Measurements from ENCODE around the gene DYTN. TPM values are rescaled to one million over a fixed set of nuclear protein-coding genes. Genes with fewer than 3 reads are reported as not detected.

The DYTN gene
- total RNA-seq, 1 experiment from 2014 or later = not detected

GRCh38 chr2:206739271-206739670, 21.1 kb upstream of the DYTN start:
- Mint-ChIP-seq H3K27ac (no peak overlapping the region), H3K9me3 (no peaks in the 10 kb centered on the region), H3K27me3 (ENCODE audit: low read depth) (no peaks in the 10 kb centered on the region), H3K36me3 (no peaks in the 10 kb centered on the region), H3K4me3 (no peak overlapping the region), H3K4me1 (no peaks in the 10 kb centered on the region)
- TF ChIP-seq E2F5 (CRISPR knock-in tag; IDR thresholded peaks at IDR 0.05) (no peak), ZNF121 (CRISPR knock-in tag; IDR thresholded peaks at IDR 0.05) (no peak), ZBTB43 (CRISPR knock-in tag; IDR thresholded peaks at IDR 0.05) (no peak), GABPB1 (CRISPR knock-in tag; IDR thresholded peaks at IDR 0.05) (no peak)
- no peak for DNase-seq (ENCODE audit: low spot score)
- CTCF ChIA-PET = no interaction called here
- POLR2A ChIA-PET = interaction anchor here (0.7 kb wide), 1 partner anchor 257 kb away, joined by 3 read pairs; no protein-coding TSS in a partner anchor
- no peak for ATAC-seq

- no peak overlapping the region for H3K4me3 Mint-ChIP-seq
- ATAC-seq (no peak), DNase-seq (ENCODE audit: low spot score) (no peak)
- H3K27me3 Mint-ChIP-seq (ENCODE audit: low read depth) = no peaks in the 10 kb centered on the region
- POLR2A ChIA-PET = no interaction called here
- no peaks in the 10 kb centered on the region for H3K36me3 Mint-ChIP-seq
- no peak overlapping the region for H3K27ac Mint-ChIP-seq
- CTCF ChIA-PET = no interaction called here
- no peak for TF ChIP-seq TEAD4 (CRISPR knock-in tag; IDR thresholded peaks at IDR 0.05)
- TF ChIP-seq ATF2 (CRISPR knock-in tag; IDR thresholded peaks at IDR 0.05; ENCODE audit: borderline replicate concordance, low read depth) = no peak
- TF ChIP-seq FOXJ3 (CRISPR knock-in tag; IDR thresholded peaks at IDR 0.05; ENCODE audit: borderline replicate concordance) = no peak
- no peak for TF ChIP-seq NR1H2 (CRISPR knock-in tag; IDR thresholded peaks at IDR 0.05)
- TF ChIP-seq NR3C1 (CRISPR knock-in tag; conservative IDR thresholded peaks at IDR 0.05; ENCODE audit: low read depth) = no peak
- TF ChIP-seq AR (CRISPR knock-in tag; IDR thresholded peaks at IDR 0.05) = no peak
- no peak for TF ChIP-seq TEAD1 (CRISPR knock-in tag; IDR thresholded peaks at IDR 0.05)
- TF ChIP-seq OVOL2 (CRISPR knock-in tag; IDR thresholded peaks at IDR 0.05; ENCODE audit: borderline replicate concordance) = no peak
- H3K4me1 Mint-ChIP-seq = no peaks in the 10 kb centered on the region
- no peaks in the 10 kb centered on the region for H3K9me3 Mint-ChIP-seq
Measured at GRCh38 chr2:206736935-206737334, 18.7 kb upstream of the DYTN start.

- Mint-ChIP-seq H3K36me3 (no peaks in the 10 kb centered on the region), H3K27me3 (ENCODE audit: low read depth) (no peaks in the 10 kb centered on the region), H3K4me3 (no peak overlapping the region), H3K4me1 (no peaks in the 10 kb centered on the region), H3K9me3 (no peaks in the 10 kb centered on the region; the same call in 1 of the 2 replicates), H3K27ac (no peak overlapping the region)
- DNase-seq (ENCODE audit: low spot score) (no peak), ATAC-seq (no peak)
- ChIA-PET POLR2A (no interaction called here), CTCF (no interaction called here)
- no peak for TF ChIP-seq E2F4 (CRISPR knock-in tag; IDR thresholded peaks at IDR 0.05; ENCODE audit: borderline replicate concordance, low read depth)
- no peak for TF ChIP-seq ZNF138 (CRISPR knock-in tag; conservative IDR thresholded peaks at IDR 0.05)
- TF ChIP-seq ERG (CRISPR knock-in tag; IDR thresholded peaks at IDR 0.05) = no peak
- TF ChIP-seq IRF2 (CRISPR knock-in tag; IDR thresholded peaks at IDR 0.05; ENCODE audit: borderline replicate concordance, low read depth) = no peak
- TF ChIP-seq ZNF281 (CRISPR knock-in tag; IDR thresholded peaks at IDR 0.05) = no peak
- no peak for TF ChIP-seq SMAD3 (CRISPR knock-in tag; IDR thresholded peaks at IDR 0.05; ENCODE audit: borderline replicate concordance)
Measured at GRCh38 chr2:206733341-206733740, 15.1 kb upstream of the DYTN start.
